DMS153 (cell line): ENCODE data around the gene MILR1.
"Not testable (repeated sequence)": the region's sequence is repeated elsewhere in the genome, so short reads cannot be mapped to it uniquely, and the experiment has no call there.

Source experiments
- DNase-seq: peaks from one replicate; lab custom pipeline; 2025; lab: John Stamatoyannopoulos, UW

Gene MILR1

GRCh38 chr17:64472564-64472963 is 23.6 kb downstream of the MILR1 start:
- DNase-seq: no peak

- DNase-seq: no peak
Measured at GRCh38 chr17:64477849-64478248, 28.9 kb downstream of the MILR1 start.

- no peak for DNase-seq
Measured at GRCh38 chr17:64480951-64481350, 32.0 kb downstream of the MILR1 start.

GRCh38 chr17:64484380-64484779 is 35.5 kb downstream of the MILR1 start:
- no peak for DNase-seq

- DNase-seq: no peak
Measured at GRCh38 chr17:64488301-64488700, 39.4 kb downstream of the MILR1 start.

GRCh38 chr17:64491034-64491860 is 42.3 kb downstream of the MILR1 start:
- no peak for DNase-seq

- no peak for DNase-seq
Measured at GRCh38 chr17:64491994-64492393, 43.1 kb downstream of the MILR1 start.

GRCh38 chr17:64492481-64493109 is 43.7 kb downstream of the MILR1 start:
- DNase-seq: no peak

GRCh38 chr17:64494121-64494520 is 45.2 kb downstream of the MILR1 start:
- no peak for DNase-seq

GRCh38 chr17:64495300-64495699 is 46.4 kb downstream of the MILR1 start:
- not testable (repeated sequence) for DNase-seq

GRCh38 chr17:64496348-64496785 is 47.5 kb downstream of the MILR1 start:
- DNase-seq: no peak

- DNase-seq: peak; percentile 85
Measured at GRCh38 chr17:64496786-64497564, 48.1 kb downstream of the MILR1 start, which contains the start of gene POLG2. TSS of gene POLG2 (minus strand) at chr17:64497054. CDS start at chr17:64496968, 86 bp downstream.

- no peak for DNase-seq
Measured at GRCh38 chr17:64497565-64498035, 48.7 kb downstream of the MILR1 start.

- no peak for DNase-seq
Measured at GRCh38 chr17:64498308-64499203, 49.6 kb downstream of the MILR1 start.

GRCh38 chr17:64499805-64500486 is 51.0 kb downstream of the MILR1 start:
- no peak for DNase-seq

GRCh38 chr17:64500487-64500859 is 51.6 kb downstream of the MILR1 start:
- no peak for DNase-seq

- DNase-seq: no peak
Measured at GRCh38 chr17:64500862-64501765, 52.2 kb downstream of the MILR1 start.

- DNase-seq: no peak
Measured at GRCh38 chr17:64502021-64502420, 53.1 kb downstream of the MILR1 start.

- no peak for DNase-seq
Measured at GRCh38 chr17:64502809-64503208, 53.9 kb downstream of the MILR1 start.

GRCh38 chr17:64503341-64503740 is 54.4 kb downstream of the MILR1 start:
- no peak for DNase-seq
